ENCODE measurements around the gene TRAPPC10.

TRAPPC10 gene

GRCh38 chr21:43986544-43987451 is 25.3 kb upstream of the TRAPPC10 start:
- Histone ChIP-seq H3K79me1 (ENCODE audit: low read depth, low read length) (no peaks in the 10 kb centered on the region), H3K4me3 (ENCODE audit: low read length in 2 of 2) (no peak overlapping the region), H3K9ac (ENCODE audit: low read depth, low read length, poor library complexity) (no peak overlapping the region), H4K8ac (ENCODE audit: low read depth, low read length) (no peak overlapping the region), H2AFZ (ENCODE audit: low read length) (no peak overlapping the region), H3K14ac (ENCODE audit: low read length) (no peak overlapping the region), H3K18ac (ENCODE audit: low read length) (no peak overlapping the region), H3K27me3 (ENCODE audit: control insufficient read depth in 3 of 3, insufficient read depth in 3 of 3, low read depth in 1 of 3, low read length in 3 of 3) (peaks cover 0 to 4% (median 0%) of the 10 kb centered on the region in 3 experiments), H2AK5ac (ENCODE audit: low read depth, low read length) (no peak overlapping the region), H2BK12ac (ENCODE audit: low read length) (no peak overlapping the region), H3K9me3 (replicated peaks in 1 of 2; ENCODE audit: control insufficient read depth in 2 of 2, insufficient read depth in 1 of 2, low read depth in 1 of 2, low read length in 2 of 2) (no peaks in the 10 kb centered on the region), H2BK120ac (ENCODE audit: low read depth, low read length) (no peak overlapping the region), H3K4ac (ENCODE audit: low read length) (no peak overlapping the region), H3K4me2 (ENCODE audit: insufficient read depth, low read length, poor library complexity, severe bottlenecking) (no peak overlapping the region), H3K27ac (replicated peaks; ENCODE audit: low read length) (no peak overlapping the region), H3K23ac (ENCODE audit: low read depth, low read length, poor library complexity) (no peak overlapping the region), H2BK15ac (ENCODE audit: low read length) (no peak overlapping the region), H3K36me3 (replicated peaks in 1 of 2; ENCODE audit: control insufficient read depth in 2 of 2, insufficient read depth in 2 of 2, low read length in 2 of 2) (peaks cover 0 to 10% of the 10 kb centered on the region in 2 donors), H2BK5ac (ENCODE audit: low read length) (no peak overlapping the region), H4K91ac (ENCODE audit: low read depth, low read length, poor library complexity) (no peak overlapping the region), H3K4me1 (ENCODE audit: control insufficient read depth in 2 of 2, insufficient read depth in 1 of 2, low read depth in 1 of 2, low read length in 2 of 2) (peaks cover 6 to 14% of the 10 kb centered on the region in 2 donors)
- WGBS, 2 donors (ENCODE audit: extremely low coverage in 2 of 2, insufficient read length in 2 of 2, insufficient replicate concordance in 1 of 2): no CpG with 5 or more reads among the region's 22 CpGs
- DNase-seq (ENCODE audit: low spot score): no peak

DNA sequence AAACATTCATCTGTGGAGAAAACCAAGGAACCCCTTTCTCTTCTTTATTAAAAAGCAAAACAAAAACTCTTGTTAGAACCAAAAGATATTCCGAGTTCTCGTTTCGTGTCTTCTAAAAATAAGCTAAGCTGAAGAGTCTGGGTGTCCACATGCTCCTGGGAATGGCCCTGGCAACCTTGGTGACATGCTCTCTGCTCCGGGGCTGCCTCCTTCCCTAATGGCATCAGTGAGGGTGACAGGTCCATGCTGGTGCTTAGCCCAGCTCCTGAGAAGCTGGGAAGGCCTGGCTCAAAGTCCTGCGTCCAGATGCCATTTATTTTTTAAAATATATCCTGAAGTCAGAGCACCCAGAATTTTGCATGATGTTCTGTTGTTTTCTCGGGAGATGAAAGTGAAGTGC is 24.6 kb upstream of the TRAPPC10 start:
- H2BK5ac ChIP-seq (ENCODE audit: low read length): no peak overlapping the region
- no peaks in the 10 kb centered on the region for H3K79me1 ChIP-seq (ENCODE audit: low read depth, low read length)
- no peak overlapping the region for H3K4me3 ChIP-seq (ENCODE audit: low read length in 2 of 2)
- H3K4me2 ChIP-seq (ENCODE audit: insufficient read depth, low read length, poor library complexity, severe bottlenecking): no peak overlapping the region
- no peak overlapping the region for H2BK15ac ChIP-seq (ENCODE audit: low read length)
- no peak overlapping the region for H2BK12ac ChIP-seq (ENCODE audit: low read length)
- no peak overlapping the region for H4K8ac ChIP-seq (ENCODE audit: low read depth, low read length)
- no peak overlapping the region for H2AFZ ChIP-seq (ENCODE audit: low read length)
- H3K27ac ChIP-seq (replicated peaks; ENCODE audit: low read length): no peak overlapping the region
- no peaks in the 10 kb centered on the region for H3K9me3 ChIP-seq (replicated peaks in 1 of 2; ENCODE audit: control insufficient read depth in 2 of 2, insufficient read depth in 1 of 2, low read depth in 1 of 2, low read length in 2 of 2)
- H3K4me1 ChIP-seq (ENCODE audit: control insufficient read depth in 2 of 2, insufficient read depth in 1 of 2, low read depth in 1 of 2, low read length in 2 of 2): peaks cover 5 to 14% of the 10 kb centered on the region in 2 donors
- WGBS, 2 donors (ENCODE audit: extremely low coverage in 2 of 2, insufficient read length in 2 of 2, insufficient replicate concordance in 1 of 2): no CpG with 5 or more reads among the region's 6 CpGs
- no peak for DNase-seq (ENCODE audit: low spot score)
- H3K9ac ChIP-seq (ENCODE audit: low read depth, low read length, poor library complexity): no peak overlapping the region
- H3K36me3 ChIP-seq (replicated peaks in 1 of 2; ENCODE audit: control insufficient read depth in 2 of 2, insufficient read depth in 2 of 2, low read length in 2 of 2): peaks cover 0 to 3% of the 10 kb centered on the region in 2 donors
- no peak overlapping the region for H2AK5ac ChIP-seq (ENCODE audit: low read depth, low read length)
- no peak overlapping the region for H3K23ac ChIP-seq (ENCODE audit: low read depth, low read length, poor library complexity)
- peaks cover 0 to 4% (median 0%) of the 10 kb centered on the region in 3 experiments for H3K27me3 ChIP-seq (ENCODE audit: control insufficient read depth in 3 of 3, insufficient read depth in 3 of 3, low read depth in 1 of 3, low read length in 3 of 3)
- no peak overlapping the region for H3K4ac ChIP-seq (ENCODE audit: low read length)
- H3K18ac ChIP-seq (ENCODE audit: low read length): no peak overlapping the region
- H2BK120ac ChIP-seq (ENCODE audit: low read depth, low read length): no peak overlapping the region
- no peak overlapping the region for H3K14ac ChIP-seq (ENCODE audit: low read length)
- H4K91ac ChIP-seq (ENCODE audit: low read depth, low read length, poor library complexity): no peak overlapping the region

GRCh38 chr21:43988016-43988415 is 24.1 kb upstream of the TRAPPC10 start:
- no peak overlapping the region for H4K8ac ChIP-seq (ENCODE audit: low read depth, low read length)
- H3K79me1 ChIP-seq (ENCODE audit: low read depth, low read length): no peaks in the 10 kb centered on the region
- H3K4me1 ChIP-seq (ENCODE audit: control insufficient read depth in 2 of 2, insufficient read depth in 1 of 2, low read depth in 1 of 2, low read length in 2 of 2): peaks cover 5 to 14% of the 10 kb centered on the region in 2 donors
- no peak overlapping the region for H3K27ac ChIP-seq (replicated peaks; ENCODE audit: low read length)
- no peak overlapping the region for H4K91ac ChIP-seq (ENCODE audit: low read depth, low read length, poor library complexity)
- no peak overlapping the region for H3K4me3 ChIP-seq (ENCODE audit: low read length in 2 of 2)
- H2BK120ac ChIP-seq (ENCODE audit: low read depth, low read length): no peak overlapping the region
- no peak overlapping the region for H3K18ac ChIP-seq (ENCODE audit: low read length)
- no CpG with 5 or more reads among the region's 9 CpGs for WGBS, 2 donors (ENCODE audit: extremely low coverage in 2 of 2, insufficient read length in 2 of 2, insufficient replicate concordance in 1 of 2)
- no peaks in the 10 kb centered on the region for H3K9me3 ChIP-seq (replicated peaks in 1 of 2; ENCODE audit: control insufficient read depth in 2 of 2, insufficient read depth in 1 of 2, low read depth in 1 of 2, low read length in 2 of 2)
- peaks cover 0 to 4% (median 0%) of the 10 kb centered on the region in 3 experiments for H3K27me3 ChIP-seq (ENCODE audit: control insufficient read depth in 3 of 3, insufficient read depth in 3 of 3, low read depth in 1 of 3, low read length in 3 of 3)
- H2AK5ac ChIP-seq (ENCODE audit: low read depth, low read length): no peak overlapping the region
- no peak overlapping the region for H2BK12ac ChIP-seq (ENCODE audit: low read length)
- no peak overlapping the region for H3K23ac ChIP-seq (ENCODE audit: low read depth, low read length, poor library complexity)
- DNase-seq (ENCODE audit: low spot score): no peak
- no peak overlapping the region for H3K4me2 ChIP-seq (ENCODE audit: insufficient read depth, low read length, poor library complexity, severe bottlenecking)
- no peak overlapping the region for H2BK15ac ChIP-seq (ENCODE audit: low read length)
- H3K9ac ChIP-seq (ENCODE audit: low read depth, low read length, poor library complexity): peak overlapping the region; percentile 61
- H2AFZ ChIP-seq (ENCODE audit: low read length): no peak overlapping the region
- H3K36me3 ChIP-seq (replicated peaks in 1 of 2; ENCODE audit: control insufficient read depth in 2 of 2, insufficient read depth in 2 of 2, low read length in 2 of 2): no peaks in the 10 kb centered on the region
- no peak overlapping the region for H3K14ac ChIP-seq (ENCODE audit: low read length)
- H3K4ac ChIP-seq (ENCODE audit: low read length): no peak overlapping the region
- no peak overlapping the region for H2BK5ac ChIP-seq (ENCODE audit: low read length)

DNA sequence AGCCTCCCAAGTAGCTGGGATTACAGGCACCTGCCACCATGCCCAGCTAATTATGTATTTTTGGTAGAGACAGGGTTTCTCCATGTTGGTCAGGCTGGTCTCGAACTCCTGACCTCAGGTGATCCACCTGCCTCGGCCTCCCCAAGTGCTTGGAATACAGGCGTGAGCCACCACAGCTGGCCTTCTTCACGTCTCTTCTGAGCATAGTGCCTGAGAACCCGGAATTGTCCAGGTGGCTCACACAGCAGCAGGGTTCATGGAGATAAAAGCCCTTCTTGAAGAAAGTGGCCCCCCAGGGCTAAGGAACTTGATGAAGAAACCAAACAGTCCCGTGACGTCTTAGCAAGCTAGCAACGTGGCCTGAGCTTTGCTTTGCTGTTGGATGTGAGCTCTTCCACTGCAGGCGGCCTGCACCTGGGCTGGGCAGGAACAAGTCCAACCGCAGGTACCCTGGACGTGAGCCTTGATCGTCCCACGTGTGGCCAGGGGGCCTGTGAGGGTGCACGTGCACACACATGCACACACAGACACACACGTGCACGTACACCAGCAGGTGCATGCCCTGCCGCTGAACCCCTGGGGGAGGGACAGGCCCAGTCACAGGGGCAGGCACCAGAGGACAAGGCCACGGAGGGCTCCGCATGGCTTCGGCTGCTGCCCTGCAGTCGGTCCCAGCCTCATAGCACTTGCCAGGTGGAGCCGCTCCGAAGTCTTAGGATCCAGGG is 23.4 kb upstream of the TRAPPC10 start:
- H3K18ac ChIP-seq (ENCODE audit: low read length): peak overlapping the region; percentile 20
- H3K4me2 ChIP-seq (ENCODE audit: insufficient read depth, low read length, poor library complexity, severe bottlenecking): no peak overlapping the region
- H3K27ac ChIP-seq (replicated peaks; ENCODE audit: low read length): no peak overlapping the region
- H3K27me3 ChIP-seq (ENCODE audit: control insufficient read depth in 3 of 3, insufficient read depth in 3 of 3, low read depth in 1 of 3, low read length in 3 of 3): peaks cover 0 to 4% (median 0%) of the 10 kb centered on the region in 3 experiments
- peaks cover 5 to 17% of the 10 kb centered on the region in 2 donors for H3K4me1 ChIP-seq (ENCODE audit: control insufficient read depth in 2 of 2, insufficient read depth in 1 of 2, low read depth in 1 of 2, low read length in 2 of 2)
- peak overlapping the region; percentile 85 for H2BK12ac ChIP-seq (ENCODE audit: low read length)
- no peak overlapping the region for H2BK15ac ChIP-seq (ENCODE audit: low read length)
- no peak overlapping the region for H3K4me3 ChIP-seq (ENCODE audit: low read length in 2 of 2)
- H3K4ac ChIP-seq (ENCODE audit: low read length): no peak overlapping the region
- no peak overlapping the region for H4K8ac ChIP-seq (ENCODE audit: low read depth, low read length)
- no peak for DNase-seq (ENCODE audit: low spot score)
- H3K79me1 ChIP-seq (ENCODE audit: low read depth, low read length): no peaks in the 10 kb centered on the region
- no CpG with 5 or more reads among the region's 23 CpGs for WGBS, 2 donors (ENCODE audit: extremely low coverage in 2 of 2, insufficient read length in 2 of 2, insufficient replicate concordance in 1 of 2)
- no peak overlapping the region for H3K23ac ChIP-seq (ENCODE audit: low read depth, low read length, poor library complexity)
- H2AFZ ChIP-seq (ENCODE audit: low read length): no peak overlapping the region
- H2BK120ac ChIP-seq (ENCODE audit: low read depth, low read length): no peak overlapping the region
- no peaks in the 10 kb centered on the region for H3K9me3 ChIP-seq (replicated peaks in 1 of 2; ENCODE audit: control insufficient read depth in 2 of 2, insufficient read depth in 1 of 2, low read depth in 1 of 2, low read length in 2 of 2)
- no peaks in the 10 kb centered on the region for H3K36me3 ChIP-seq (replicated peaks in 1 of 2; ENCODE audit: control insufficient read depth in 2 of 2, insufficient read depth in 2 of 2, low read length in 2 of 2)
- no peak overlapping the region for H4K91ac ChIP-seq (ENCODE audit: low read depth, low read length, poor library complexity)
- no peak overlapping the region for H3K14ac ChIP-seq (ENCODE audit: low read length)
- no peak overlapping the region for H3K9ac ChIP-seq (ENCODE audit: low read depth, low read length, poor library complexity)
- H2BK5ac ChIP-seq (ENCODE audit: low read length): peak overlapping the region; percentile 6
- H2AK5ac ChIP-seq (ENCODE audit: low read depth, low read length): peak overlapping the region; percentile 2
